Measurements from ENCODE around the gene PEX5L. TPM values are rescaled to one million over a fixed set of nuclear protein-coding genes. Genes with fewer than 3 reads are reported as not detected.

PEX5L gene
- total and polyA plus RNA-seq, 2 donors (not counting 1 experiment from before 2014, with no cell fraction given), result not detected

GRCh38 chr3:179828738-179829137 lies 208.0 kb downstream of the PEX5L start:
- Histone ChIP-seq H3K9me3 (ENCODE audit: control extremely low read depth in 1 of 3, control insufficient read depth in 2 of 3, insufficient read depth in 1 of 3, low read length in 2 of 3) (no peaks in the 10 kb centered on the region), H4K20me1 (ENCODE audit: control insufficient read depth, insufficient read depth, low read length, poor library complexity, severe bottlenecking) (no peaks in the 10 kb centered on the region), H3K36me3 (replicated peaks in 1 of 2; ENCODE audit: control extremely low read depth in 1 of 2, control insufficient read depth in 1 of 2, extremely low read depth in 1 of 2, insufficient read depth in 2 of 2, low read length in 1 of 2) (no peaks in the 10 kb centered on the region), H3K79me2 (ENCODE audit: control insufficient read depth, insufficient read depth, low read length) (no peaks in the 10 kb centered on the region), H3K27me3 (replicated peaks in 1 of 4; ENCODE audit: control extremely low read depth in 1 of 4, control insufficient read depth in 3 of 4, insufficient read depth in 4 of 4, low read length in 3 of 4) (no peaks in the 10 kb centered on the region), H3K4me3 (ENCODE audit: control extremely low read depth in 1 of 5, extremely low read depth in 1 of 5, insufficient read depth in 1 of 5, low read depth in 2 of 5, low read length in 4 of 5) (no peak overlapping the region), H3K4me1 (ENCODE audit: control insufficient read depth in 2 of 2, insufficient read depth in 2 of 2, low read length in 2 of 2) (no peaks in the 10 kb centered on the region), H2AFZ (ENCODE audit: insufficient read depth, low read depth, low read length, poor library complexity, severe bottlenecking) (no peak overlapping the region), H3K4me2 (replicated peaks; ENCODE audit: low read depth, low read length, poor library complexity, severe bottlenecking) (no peak overlapping the region), H3K27ac (ENCODE audit: low read length in 2 of 2) (no peak overlapping the region), H3K9ac (ENCODE audit: low read length) (no peak overlapping the region)
- ATAC-seq (ENCODE audit: low read depth) (no peak), DNase-seq (no peak)
- no peak overlapping the region for H3K4me3 Mint-ChIP-seq
- H3K27me3 Mint-ChIP-seq, result peaks cover 29% of the 10 kb centered on the region
- no peak overlapping the region for H3K27ac Mint-ChIP-seq
- no peaks in the 10 kb centered on the region for H3K4me1 Mint-ChIP-seq
- no peaks in the 10 kb centered on the region for H3K9me3 Mint-ChIP-seq (ENCODE audit: insufficient read depth)
- ChIA-PET POLR2A (no interaction called here), CTCF (no interaction called here)
- no CpG with 5 or more reads among the region's 2 CpGs for WGBS (ENCODE audit: insufficient coverage)
- no peak for TF ChIP-seq EZH2 (IDR thresholded peaks at IDR 0.05; ENCODE audit: borderline replicate concordance, insufficient read depth, low read depth, low read length, poor library complexity, severe bottlenecking)
- TF ChIP-seq, protein P1, sequence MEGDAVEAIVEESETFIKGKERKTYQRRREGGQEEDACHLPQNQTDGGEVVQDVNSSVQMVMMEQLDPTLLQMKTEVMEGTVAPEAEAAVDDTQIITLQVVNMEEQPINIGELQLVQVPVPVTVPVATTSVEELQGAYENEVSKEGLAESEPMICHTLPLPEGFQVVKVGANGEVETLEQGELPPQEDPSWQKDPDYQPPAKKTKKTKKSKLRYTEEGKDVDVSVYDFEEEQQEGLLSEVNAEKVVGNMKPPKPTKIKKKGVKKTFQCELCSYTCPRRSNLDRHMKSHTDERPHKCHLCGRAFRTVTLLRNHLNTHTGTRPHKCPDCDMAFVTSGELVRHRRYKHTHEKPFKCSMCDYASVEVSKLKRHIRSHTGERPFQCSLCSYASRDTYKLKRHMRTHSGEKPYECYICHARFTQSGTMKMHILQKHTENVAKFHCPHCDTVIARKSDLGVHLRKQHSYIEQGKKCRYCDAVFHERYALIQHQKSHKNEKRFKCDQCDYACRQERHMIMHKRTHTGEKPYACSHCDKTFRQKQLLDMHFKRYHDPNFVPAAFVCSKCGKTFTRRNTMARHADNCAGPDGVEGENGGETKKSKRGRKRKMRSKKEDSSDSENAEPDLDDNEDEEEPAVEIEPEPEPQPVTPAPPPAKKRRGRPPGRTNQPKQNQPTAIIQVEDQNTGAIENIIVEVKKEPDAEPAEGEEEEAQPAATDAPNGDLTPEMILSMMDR (IDR thresholded peaks at IDR 0.05), result no peak
- intact Hi-C loops (cut with micrococcal nuclease), result no loop called here

DNA sequence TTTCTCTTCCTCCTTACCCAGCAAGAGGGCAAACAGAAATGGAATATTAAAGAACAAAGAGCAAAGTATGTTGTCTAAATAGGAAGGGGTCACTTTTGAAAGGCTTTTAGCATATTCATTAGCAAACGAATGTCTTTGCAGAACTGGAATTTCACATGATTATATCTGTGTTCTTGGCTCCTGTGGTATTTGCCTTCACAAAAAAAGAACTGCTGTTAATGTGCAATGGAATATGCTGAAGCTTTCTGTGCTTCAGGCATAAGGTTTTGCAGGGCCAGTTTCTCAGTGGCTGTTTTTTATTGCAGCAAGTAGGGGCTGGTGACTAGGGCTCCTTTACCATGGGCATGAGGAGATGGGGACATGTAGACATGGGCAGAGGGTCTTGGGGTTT lies 210.5 kb downstream of the PEX5L start:
- H3K9me3 ChIP-seq (ENCODE audit: control extremely low read depth in 1 of 3, control insufficient read depth in 2 of 3, insufficient read depth in 1 of 3, low read length in 2 of 3), result no peaks in the 10 kb centered on the region
- no peaks in the 10 kb centered on the region for H3K36me3 ChIP-seq (replicated peaks in 1 of 2; ENCODE audit: control extremely low read depth in 1 of 2, control insufficient read depth in 1 of 2, extremely low read depth in 1 of 2, insufficient read depth in 2 of 2, low read length in 1 of 2)
- no peak overlapping the region for H2AFZ ChIP-seq (ENCODE audit: insufficient read depth, low read depth, low read length, poor library complexity, severe bottlenecking)
- H4K20me1 ChIP-seq (ENCODE audit: control insufficient read depth, insufficient read depth, low read length, poor library complexity, severe bottlenecking), result no peaks in the 10 kb centered on the region
- no peaks in the 10 kb centered on the region for H3K79me2 ChIP-seq (ENCODE audit: control insufficient read depth, insufficient read depth, low read length)
- no peak overlapping the region for H3K4me2 ChIP-seq (replicated peaks; ENCODE audit: low read depth, low read length, poor library complexity, severe bottlenecking)
- H3K27ac ChIP-seq (ENCODE audit: low read length in 2 of 2), result no peak overlapping the region
- ChIA-PET CTCF (interaction anchor here (0.8 kb wide), 1 partner anchor 12 kb away, joined by 3 read pairs; no protein-coding TSS in a partner anchor), POLR2A (no interaction called here)
- Mint-ChIP-seq H3K27ac (no peak overlapping the region), H3K27me3 (peaks cover 23% of the 10 kb centered on the region), H3K4me1 (no peaks in the 10 kb centered on the region), H3K4me3 (no peak overlapping the region), H3K9me3 (ENCODE audit: insufficient read depth) (no peaks in the 10 kb centered on the region)
- intact Hi-C loops (cut with micrococcal nuclease), result no loop called here
- DNase-seq, result no peak
- no peak overlapping the region for H3K9ac ChIP-seq (ENCODE audit: low read length)
- 29% methylated on average over 1 of the region's 1 CpG for WGBS (ENCODE audit: insufficient coverage)
- no peak for TF ChIP-seq EZH2 (IDR thresholded peaks at IDR 0.05; ENCODE audit: borderline replicate concordance, insufficient read depth, low read depth, low read length, poor library complexity, severe bottlenecking)
- TF ChIP-seq, protein P1 (IDR thresholded peaks at IDR 0.05), result no peak
- H3K4me1 ChIP-seq (ENCODE audit: control insufficient read depth in 2 of 2, insufficient read depth in 2 of 2, low read length in 2 of 2), result no peaks in the 10 kb centered on the region
- ATAC-seq (ENCODE audit: low read depth), result no peak
- no peak overlapping the region for H3K4me3 ChIP-seq (ENCODE audit: control extremely low read depth in 1 of 5, extremely low read depth in 1 of 5, insufficient read depth in 1 of 5, low read depth in 2 of 5, low read length in 4 of 5)
- H3K27me3 ChIP-seq (replicated peaks in 1 of 4; ENCODE audit: control extremely low read depth in 1 of 4, control insufficient read depth in 3 of 4, insufficient read depth in 4 of 4, low read length in 3 of 4), result peaks cover 0 to 3% (median 0%) of the 10 kb centered on the region in 4 experiments
